ENCODE results near the gene TMEM255A.
A peak's percentile ranks its signal among the peaks of the same experiment; 100 is the strongest.

TMEM255A gene

DNA sequence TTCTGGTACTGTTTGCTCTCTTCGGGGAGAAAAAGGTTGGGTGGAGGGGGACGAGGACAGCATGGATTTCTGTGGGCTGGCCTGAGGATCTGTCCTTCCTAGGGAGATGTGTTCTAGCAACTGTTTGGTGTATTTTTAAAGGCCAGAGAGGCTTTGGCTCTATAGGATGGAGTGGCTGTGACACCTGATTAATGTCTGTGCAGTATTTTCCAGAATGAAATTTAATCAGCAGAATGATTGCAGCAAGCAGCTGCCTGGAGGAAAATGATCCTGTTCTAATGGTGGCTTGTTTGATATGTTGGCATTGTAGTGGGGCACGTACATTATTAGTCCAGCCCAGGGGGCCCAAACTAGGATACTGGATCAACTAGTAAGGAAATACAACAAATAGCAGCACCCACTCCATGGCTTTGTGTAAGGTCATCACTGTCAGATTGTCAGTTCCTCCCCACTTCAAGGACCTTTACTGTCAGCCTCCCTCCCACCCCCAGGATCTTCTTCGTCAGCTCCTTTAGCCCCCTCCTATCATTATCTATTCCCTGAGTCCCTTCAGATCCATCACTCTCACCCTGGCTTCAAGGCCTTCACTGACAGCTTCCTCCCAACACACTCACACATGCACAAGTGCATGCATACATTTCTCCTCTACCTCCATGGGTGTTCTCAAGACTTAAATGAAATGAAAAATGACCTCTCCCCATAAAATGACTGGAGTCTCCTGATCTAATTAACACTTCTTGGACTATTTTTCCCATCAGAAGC is 10.4 kb upstream of the TMEM255A start:
- in situ Hi-C loops (cut with HindIII; ENCODE audit: low sequenced_read_pairs) = no loop called here
- H3K4me3 ChIP-seq (ENCODE audit: low read depth, low read length) = no peak overlapping the region
- DNase-seq (ENCODE audit: low read depth, low spot score) = no peak
- no peak for TF ChIP-seq CTCF (IDR thresholded peaks at IDR 0.05; ENCODE audit: low read depth, low read length)

GRCh38 chrX:120318411-120318810 is 7.2 kb upstream of the TMEM255A start:
- in situ Hi-C loops (cut with HindIII; ENCODE audit: low sequenced_read_pairs) = no loop called here
- DNase-seq (ENCODE audit: low read depth, low spot score) = no peak
- TF ChIP-seq CTCF (IDR thresholded peaks at IDR 0.05; ENCODE audit: low read depth, low read length) = no peak
- no peak overlapping the region for H3K4me3 ChIP-seq (ENCODE audit: low read depth, low read length)

DNA sequence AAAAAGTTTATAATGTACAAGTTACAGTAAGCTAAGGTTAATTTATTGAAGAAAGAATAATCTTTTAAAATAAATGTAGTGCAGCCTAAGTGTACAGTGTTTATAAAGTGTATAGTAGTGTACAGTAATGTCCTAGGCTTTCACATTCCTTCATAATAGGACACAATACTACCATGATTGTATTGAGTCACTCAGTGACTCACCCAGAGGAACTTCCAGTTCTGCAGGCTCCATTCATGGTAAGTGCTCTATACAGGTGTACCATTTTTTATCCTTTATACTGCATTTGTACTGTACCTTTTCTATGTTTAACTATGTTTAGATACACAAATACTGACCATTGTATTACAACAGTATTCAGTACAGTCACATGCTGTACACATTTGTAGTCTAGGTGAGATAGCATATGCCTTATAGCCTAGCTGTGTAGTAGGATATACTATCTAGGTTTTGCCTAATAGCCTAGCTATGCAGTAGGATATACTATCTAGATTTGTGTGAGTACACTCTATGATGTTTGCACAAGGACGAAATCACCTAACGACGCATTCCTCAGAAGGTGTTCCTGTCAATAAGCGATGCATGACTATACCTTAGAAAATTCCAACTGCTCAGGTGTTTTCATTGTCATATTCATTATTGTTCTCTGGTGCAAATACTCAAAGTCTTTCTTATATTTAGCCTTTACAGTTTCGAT is 5.5 kb upstream of the TMEM255A start:
- no peak overlapping the region for H3K4me3 ChIP-seq (ENCODE audit: low read depth, low read length)
- in situ Hi-C loops (cut with HindIII; ENCODE audit: low sequenced_read_pairs) = no loop called here
- DNase-seq (ENCODE audit: low read depth, low spot score) = peak; percentile 28
- no peak for TF ChIP-seq CTCF (IDR thresholded peaks at IDR 0.05; ENCODE audit: low read depth, low read length)

- in situ Hi-C loops (cut with HindIII; ENCODE audit: low sequenced_read_pairs) = no loop called here
- TF ChIP-seq CTCF (IDR thresholded peaks at IDR 0.05; ENCODE audit: low read depth, low read length) = no peak
These were observed 4.5 kb upstream of the TMEM255A start for GRCh38 chrX:120315776-120316175.

GRCh38 chrX:120311727-120312063 is 434 bp upstream of the TMEM255A start:
- no peak for DNase-seq (ENCODE audit: low read depth, low spot score)
- no peak overlapping the region for H3K4me3 ChIP-seq (ENCODE audit: low read depth, low read length)
- in situ Hi-C loops (cut with HindIII; ENCODE audit: low sequenced_read_pairs) = no loop called here
- no peak for TF ChIP-seq CTCF (IDR thresholded peaks at IDR 0.05; ENCODE audit: low read depth, low read length)

More at GRCh38 chrX:120315776-120316175, 4.5 kb upstream of the TMEM255A start:
- DNase-seq (ENCODE audit: low read depth, low spot score) = no peak
- H3K4me3 ChIP-seq (ENCODE audit: low read depth, low read length) = no peak overlapping the region

DNA sequence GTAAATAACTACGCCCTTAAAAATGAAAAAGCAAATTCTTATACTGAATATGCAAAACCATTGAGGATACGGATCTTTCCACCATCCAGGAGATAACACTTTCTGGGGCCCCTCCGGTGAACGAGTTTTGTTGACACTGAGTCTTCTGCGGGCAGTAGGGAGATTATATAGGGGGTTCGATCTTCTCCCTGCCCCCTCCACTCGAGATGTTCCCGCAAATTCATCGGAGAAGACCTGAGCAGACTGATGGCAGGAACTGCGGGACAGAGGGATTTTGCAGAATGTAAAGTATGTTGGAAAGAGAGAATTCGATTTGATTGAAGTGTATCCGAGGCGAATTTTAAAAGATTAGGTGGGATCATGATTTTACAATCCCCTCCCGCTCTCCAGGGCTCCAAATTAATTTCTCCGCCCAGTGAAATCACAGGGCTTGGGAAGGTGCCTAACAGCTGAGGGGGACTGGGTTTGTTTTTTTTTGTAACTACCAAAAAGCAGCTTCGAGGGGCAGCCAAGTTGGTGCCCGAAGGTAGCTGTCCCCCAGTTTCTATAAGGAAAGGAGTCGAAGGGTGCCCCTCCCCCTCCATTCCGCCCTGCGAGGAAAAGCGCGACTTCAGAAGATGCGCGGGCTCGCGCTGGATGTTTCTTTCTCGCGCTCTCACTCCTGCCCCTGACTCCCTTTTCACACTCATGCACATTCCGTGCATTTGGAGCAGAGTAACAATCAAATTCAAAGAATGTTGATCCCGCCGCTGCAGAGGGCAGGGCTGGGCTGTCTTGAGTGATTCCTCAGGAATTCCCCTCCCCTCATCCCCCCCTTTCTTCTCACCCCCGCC is 1.2 kb downstream of the TMEM255A start:
- H3K4me3 ChIP-seq (ENCODE audit: low read depth, low read length) = peak overlapping the region; percentile 19
- DNase-seq (ENCODE audit: low read depth, low spot score) = no peak
- no peak for TF ChIP-seq CTCF (IDR thresholded peaks at IDR 0.05; ENCODE audit: low read depth, low read length)
- in situ Hi-C loops (cut with HindIII; ENCODE audit: low sequenced_read_pairs) = no loop called here

Measured in astrocyte of the spinal cord (primary cell).